T-helper 1 cell treated with Interleukin-12 subunit alpha and Interleukin-12 subunit beta and Interleukin-4 antibody, amounts not matched to agents 30 ng/mL and 1 ng/mL, for 36 hours (primary cell): ENCODE results near the gene RANGAP1. TPM values are rescaled to one million over a fixed set of nuclear protein-coding genes. Genes with fewer than 3 reads are reported as not detected.

Source experiments
- intact Hi-C: fragments of 100-400 bp; cut with micrococcal nuclease; formaldehyde crosslinking; loops from one replicate; pipeline ENCODE4 v1.15.1; 2024
- total RNA-seq: library from RNA; stranded (reverse); gene quantifications from 2 replicates; pipeline ENCODE4 v1.2.3, GENCODE V29; 2022

The RANGAP1 gene
- total RNA-seq, 1 donor from 2014 or later, result 100 TPM

DNA sequence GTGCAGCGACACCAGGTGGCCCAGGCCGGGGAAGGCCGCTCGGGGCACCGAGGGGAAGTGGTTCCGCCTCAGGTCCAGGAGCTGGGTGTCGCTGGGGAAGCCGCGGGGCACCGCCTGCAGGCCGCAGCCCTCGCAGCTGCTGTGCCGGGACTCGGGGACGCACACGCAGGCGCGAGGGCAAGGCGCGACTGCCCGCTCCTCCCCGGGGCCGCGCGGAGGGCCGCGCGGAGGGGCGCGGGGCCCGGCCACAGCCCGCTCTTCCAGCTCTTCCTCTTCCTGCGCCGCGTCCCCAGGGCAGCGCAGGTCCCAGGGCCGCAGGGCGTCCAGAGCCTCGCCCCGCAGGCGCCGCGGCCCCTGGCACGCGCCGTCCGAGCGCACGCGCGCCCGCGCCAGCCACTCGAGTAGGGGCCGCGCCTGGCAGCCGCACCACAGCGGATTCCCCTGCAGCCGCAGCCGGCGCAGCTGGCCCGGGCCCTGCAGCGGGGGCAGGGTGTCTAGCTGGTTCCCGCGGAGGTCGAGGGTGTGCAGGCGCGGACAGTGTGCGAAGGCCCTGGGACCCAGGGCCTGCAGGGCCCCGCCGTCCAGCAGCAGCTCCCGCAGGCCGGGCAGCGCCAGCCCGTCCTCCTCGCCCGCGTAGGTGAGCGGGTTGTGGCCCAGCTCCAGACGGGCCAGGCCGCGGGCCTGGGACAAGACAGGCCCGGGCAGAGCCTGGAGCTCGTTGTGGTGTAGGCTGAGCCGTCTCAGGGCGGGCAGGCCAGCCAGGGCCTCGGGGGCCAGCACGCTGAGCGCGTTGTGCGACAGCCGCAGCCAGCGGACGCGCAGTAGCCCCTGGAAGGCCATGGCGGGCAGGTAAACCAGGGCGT, 48.0 kb downstream of the RANGAP1 start:
- intact Hi-C loops, result loop anchor here (1.0 kb wide), 3 partner anchors 21 to 316 kb away; no protein-coding TSS in a partner anchor

DNA sequence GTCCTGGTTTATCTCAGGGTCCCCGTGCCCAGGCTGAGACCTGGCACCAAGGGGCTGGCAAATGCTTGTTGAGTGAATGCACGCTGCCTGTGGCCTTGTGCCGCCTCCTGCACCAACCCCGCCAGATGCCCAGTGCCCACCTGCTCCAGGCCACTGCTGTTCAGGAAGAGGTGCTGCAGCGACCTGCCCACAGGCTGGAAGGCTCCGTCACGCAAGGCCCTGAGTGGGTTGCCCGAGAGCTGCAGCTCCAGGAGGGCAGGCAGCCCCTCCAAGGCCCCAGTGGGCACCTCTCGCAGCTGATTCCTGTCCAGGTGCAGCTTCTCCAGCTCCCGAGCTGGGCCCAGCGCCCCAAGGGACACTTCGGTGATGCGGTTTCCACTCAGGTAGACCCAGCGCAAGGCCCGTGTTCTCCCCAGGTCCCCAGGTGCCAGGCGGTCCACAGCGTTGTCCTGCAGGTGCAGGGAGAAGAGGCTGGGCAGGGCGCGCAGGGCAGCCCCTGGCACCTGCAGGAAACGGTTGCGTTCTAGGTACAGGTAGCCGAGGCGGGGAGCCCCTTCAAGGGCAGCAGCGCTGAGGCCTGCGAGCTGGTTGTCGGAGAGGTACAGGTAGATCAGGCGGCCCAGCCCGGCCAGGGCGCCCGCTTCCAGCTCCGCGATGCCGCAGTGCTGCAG, 48.8 kb downstream of the RANGAP1 start:
- intact Hi-C loops, result loop anchor here (1.0 kb wide), 3 partner anchors 20 to 315 kb away; no protein-coding TSS in a partner anchor

DNA sequence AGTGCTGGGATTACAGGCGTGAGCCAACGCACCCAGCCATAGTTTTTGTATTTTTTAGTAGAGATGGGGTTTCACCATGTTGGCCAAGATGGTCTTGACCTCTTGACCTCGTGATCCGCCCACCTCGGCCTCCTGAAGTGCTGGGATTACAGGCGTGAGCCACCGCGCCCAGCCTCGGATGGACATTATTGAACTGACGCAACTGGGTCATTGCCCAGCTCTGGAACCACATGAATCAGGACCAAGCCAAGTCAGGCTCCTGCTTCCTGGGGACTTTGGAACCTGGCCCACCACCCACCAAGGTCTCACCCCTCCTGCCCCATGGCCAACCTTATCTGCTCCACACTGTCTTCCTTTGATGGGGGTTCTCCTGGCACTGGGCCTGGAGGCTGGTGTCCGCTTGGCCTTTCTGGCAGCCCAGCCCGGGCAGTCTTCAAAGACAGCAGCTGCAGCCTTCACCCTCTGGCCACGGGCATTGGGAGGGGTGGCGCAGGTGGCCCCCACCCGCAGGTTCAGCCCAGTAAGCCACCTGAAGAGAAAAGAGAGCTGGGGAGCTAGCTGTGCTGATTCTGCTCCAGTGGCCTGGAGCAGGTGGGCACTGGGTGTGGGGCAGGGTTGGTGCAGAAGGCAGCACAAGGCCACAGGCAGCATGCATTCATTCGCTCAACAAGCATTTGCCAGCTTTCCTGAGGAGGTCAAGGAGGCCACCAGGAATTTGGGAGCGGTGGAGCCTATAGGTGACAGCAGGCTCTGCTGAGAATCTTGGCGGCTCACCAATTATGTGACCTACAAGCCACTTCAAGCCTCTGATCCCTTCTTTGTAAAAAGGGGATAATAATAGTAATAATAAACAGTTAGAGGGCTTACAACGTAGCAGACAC, 50.9 kb downstream of the RANGAP1 start:
- intact Hi-C loops, result no loop called here

DNA sequence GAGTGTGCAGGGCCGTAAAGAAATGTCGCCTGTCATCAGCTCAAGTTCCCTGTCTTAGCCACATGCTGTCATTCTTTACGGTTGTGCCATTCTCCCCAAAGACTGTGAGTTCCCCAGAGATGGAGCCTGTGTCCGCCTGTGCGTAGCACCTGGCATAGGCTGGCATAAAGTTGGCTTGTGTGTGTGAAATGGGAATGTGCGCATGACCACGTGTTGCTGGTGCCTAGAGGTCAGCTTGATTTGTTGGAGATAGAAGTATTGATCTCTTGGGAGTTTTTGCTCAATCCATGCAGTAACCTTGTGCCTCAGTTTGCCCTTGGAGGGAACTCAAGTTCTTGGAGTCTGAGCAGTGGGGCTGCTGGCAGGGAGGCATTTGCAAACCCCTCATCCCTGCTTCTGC, 54.6 kb downstream of the RANGAP1 start:
- intact Hi-C loops, result no loop called here

DNA sequence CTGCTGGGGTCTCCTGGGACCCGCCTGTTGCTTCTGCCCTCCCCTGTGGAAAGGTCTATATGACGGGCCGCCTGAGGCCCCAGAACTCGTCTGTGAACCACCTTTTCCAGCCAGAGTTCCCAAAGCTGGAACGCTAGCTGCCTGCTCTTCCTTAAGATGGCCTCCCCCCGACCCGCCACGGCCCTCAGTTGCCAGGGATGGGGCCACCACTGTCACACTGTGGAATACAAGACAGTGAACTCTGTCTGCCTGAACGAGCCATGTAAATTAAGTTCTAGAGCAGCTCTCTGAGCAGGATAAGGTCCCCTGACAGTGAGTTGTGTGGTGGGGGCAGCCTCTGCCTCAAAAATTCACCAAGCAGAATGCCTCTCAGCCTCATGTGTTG, 55.6 kb downstream of the RANGAP1 start:
- intact Hi-C loops, result no loop called here

DNA sequence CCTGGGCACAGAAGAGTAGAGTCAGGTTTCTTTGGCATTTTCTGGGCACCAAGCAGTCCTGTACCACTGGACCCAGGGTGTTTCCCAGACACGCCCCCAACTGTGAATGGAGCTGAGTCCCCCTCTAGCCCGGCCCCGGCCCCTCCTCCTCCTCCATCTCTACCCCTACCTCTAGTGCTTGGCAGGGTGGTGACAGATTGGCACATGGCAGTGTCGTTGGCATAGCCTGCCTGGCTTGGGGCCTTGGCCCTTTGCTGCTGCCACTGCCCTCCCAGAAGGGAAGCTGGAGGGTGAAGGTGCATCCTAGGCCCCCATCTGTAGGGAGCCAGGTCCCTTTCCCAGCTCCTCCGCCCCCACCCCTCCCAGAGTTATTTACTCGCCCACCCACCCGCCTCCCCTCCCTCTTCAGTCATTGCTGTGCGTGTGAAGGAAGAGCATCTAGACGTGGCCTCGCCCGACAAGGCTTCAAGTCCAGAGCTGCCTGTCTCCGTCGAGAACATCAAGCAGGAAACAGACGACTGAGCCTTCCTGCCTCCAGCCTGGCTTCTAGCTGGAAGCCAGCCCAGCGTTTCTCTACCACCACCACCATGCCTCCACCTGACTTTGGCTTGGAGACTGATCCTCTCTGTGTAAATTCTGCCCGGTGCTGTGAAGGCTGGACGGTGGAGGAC, 56.1 kb downstream of the RANGAP1 start:
- intact Hi-C loops, result no loop called here

DNA sequence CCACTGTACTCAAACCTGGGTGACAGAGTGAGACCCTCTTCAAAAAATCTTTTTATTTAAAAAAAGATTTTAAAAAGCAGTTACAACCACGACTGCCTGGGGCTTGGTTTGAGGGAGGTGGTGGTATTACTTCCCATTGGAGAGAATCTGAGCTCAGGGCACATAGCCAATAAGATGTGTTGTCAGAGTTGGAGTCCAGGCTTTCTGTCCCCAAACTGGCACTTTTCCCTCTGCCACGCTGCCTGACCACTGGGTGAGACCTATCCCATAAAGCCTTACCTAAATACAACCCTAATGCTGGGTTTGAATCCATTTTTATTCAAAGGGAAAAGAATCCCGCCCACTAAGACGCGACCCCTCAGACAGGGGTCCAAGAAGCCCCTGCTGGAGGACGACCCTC, 56.8 kb downstream of the RANGAP1 start:
- intact Hi-C loops, result no loop called here

DNA sequence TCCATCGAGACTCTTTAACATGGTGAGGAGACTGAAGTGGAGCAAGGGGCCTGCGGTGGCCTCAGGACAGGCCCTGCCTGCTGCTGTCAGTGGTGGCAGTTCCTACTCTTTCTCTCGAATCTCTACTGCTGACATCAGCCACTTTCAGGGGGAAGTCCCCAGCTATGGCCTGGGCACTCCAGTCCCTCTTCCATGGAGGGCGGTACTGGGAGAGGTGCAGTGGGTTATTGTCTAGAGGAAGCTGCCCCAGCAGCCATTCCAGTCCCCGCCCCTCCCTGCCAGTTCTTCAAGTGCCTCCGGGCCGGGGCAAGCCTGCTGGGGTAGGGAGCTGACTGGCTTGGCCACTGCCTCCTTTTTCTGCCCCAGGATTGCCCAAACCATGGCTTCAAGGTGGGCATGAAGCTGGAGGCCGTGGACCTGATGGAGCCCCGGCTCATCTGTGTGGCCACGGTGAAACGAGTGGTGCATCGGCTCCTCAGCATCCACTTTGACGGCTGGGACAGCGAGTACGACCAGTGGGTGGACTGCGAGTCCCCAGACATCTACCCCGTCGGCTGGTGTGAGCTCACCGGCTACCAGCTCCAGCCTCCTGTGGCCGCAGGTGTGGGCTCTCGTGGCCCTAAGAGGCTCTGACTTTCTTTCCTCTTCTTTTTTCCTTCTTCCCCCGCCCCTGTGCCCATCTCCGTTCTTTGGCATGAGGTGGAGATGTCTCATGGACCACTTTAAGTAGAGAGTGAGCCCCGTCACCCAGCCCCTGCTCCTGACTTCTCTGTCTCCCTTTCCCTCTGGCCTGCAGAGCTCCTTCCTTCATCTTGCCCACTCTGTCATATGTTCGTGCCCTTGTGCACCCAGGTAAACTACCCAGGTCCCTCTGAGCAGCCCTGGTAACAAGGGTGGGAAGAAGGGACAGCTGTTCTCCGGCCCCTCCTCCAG, 59.0 kb downstream of the RANGAP1 start:
- intact Hi-C loops, result no loop called here

DNA sequence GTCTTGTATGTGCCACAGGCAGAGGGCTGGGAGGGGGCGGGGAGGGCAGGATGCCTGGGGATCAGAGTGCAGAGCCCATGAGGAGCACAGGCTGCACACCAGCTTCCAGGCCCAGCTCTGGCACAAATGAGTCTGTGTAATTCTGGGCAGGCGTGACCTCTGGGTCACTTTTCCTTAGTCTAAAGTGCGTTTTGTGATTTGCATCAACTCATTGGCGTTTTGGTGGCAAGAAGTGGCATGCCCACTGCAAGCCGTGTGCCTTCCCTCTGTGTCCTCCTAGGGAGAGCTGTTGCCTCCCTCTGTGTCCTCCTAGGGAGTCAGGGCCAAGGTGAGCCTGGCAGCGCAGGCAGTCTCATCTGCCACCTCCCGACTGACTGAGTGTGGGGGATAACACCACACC, 62.5 kb downstream of the RANGAP1 start:
- intact Hi-C loops, result no loop called here

DNA sequence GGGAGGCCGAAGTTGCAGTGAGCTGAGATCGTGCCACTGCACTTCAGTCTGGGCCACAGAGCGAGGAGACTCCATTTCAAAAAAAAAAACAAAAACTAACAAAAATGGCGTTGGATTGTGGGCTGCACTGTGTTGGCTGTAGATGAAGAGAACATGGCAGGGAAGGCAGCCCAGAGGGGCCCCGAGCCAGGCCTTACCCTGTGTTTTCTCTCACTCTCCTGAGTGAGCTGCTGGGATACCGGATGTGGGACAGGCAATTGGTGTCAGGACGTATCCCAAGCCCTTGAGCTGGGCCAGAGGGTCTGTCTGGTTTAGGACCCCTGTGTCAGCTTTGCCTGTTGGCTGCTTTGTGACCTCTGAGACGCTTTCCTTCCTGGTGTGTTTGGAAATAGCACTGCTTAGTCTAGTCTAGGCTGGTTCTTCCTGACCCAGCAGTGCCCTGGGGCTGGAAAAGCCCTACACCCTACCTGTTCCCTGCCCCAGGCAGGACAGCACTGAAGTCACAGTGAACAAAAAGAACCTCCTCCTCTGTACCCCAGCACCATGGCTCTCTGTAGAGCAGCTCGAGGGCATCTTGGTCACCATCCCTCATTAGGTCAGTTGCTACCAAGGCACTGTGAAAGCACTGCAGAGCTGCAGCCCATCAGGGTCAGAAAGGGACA, 63.0 kb downstream of the RANGAP1 start:
- intact Hi-C loops, result no loop called here

DNA sequence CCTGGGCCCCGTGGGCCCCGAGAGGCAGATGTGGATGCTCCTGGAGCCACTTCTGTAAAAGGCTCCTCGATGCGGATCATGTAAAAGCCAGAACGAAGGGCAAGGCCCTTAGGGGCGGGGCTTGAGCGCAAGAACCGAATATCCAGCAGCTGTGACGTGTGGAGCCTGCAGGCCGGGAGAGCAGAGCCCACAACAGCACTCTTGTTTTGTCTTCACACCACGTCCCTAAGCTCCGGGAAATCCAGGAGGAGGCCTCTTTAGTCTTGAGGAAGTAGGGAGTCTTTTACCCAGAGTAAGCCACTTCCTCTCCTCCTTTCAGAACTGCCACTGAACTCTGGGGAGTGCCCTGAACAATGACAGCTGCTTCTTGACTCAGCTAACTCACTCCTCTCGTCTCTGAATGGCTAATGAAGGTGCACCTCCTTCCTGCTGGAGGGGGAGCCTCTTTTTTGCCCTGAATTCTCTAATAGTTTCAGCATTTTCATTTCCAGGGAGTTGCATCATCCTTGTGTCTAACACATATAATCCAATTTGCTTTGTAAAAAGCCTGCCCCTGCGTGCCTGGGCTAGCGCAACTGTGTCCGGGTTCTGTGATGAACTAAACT, 68.3 kb downstream of the RANGAP1 start:
- intact Hi-C loops, result loop anchor here (1.0 kb wide), 4 partner anchors 12 to 164 kb away; partner anchors contain the start of genes L3MBTL2 and TEF

DNA sequence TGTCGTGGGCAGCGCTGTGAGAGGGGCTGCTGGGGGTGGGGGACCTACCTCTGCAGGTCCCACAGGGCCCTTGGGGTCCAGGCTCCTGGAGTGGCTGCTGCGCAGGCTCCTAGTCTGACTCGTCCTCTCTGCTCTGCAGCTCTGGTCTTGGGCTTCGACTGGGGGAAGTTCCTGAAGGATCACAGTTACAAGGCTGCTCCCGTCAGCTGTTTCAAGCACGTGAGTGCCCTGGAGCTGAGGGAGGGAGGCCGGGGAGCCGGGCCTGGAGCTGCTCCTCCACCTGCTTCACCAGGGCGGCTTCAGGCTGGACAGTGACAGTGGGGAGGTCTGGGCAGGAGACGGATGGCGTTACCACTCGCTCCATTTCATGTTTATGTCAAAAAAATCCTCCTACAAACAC, 69.0 kb downstream of the RANGAP1 start:
- intact Hi-C loops, result loop anchor here (1.0 kb wide), 4 partner anchors 12 to 164 kb away; partner anchors contain the start of genes L3MBTL2 and TEF

DNA sequence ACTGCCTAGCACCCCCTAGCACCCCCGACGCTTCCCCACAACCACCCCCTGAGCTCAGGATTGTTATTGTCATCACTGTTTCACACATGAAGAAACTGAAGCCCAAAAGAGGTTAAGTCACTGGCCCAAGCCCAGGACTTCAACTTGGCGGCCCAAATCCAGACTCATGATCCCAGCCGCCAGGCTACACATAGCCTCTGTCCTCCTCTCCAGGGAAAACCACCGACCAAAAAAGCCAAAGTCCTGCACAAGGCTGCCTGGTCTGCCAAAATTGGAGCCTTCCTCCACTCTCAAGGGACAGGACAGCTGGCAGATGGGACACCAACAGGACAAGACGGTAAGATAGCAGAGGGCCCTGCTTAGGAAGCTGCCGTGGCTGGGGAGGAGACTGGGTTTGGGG, 70.1 kb downstream of the RANGAP1 start:
- intact Hi-C loops, result no loop called here

DNA sequence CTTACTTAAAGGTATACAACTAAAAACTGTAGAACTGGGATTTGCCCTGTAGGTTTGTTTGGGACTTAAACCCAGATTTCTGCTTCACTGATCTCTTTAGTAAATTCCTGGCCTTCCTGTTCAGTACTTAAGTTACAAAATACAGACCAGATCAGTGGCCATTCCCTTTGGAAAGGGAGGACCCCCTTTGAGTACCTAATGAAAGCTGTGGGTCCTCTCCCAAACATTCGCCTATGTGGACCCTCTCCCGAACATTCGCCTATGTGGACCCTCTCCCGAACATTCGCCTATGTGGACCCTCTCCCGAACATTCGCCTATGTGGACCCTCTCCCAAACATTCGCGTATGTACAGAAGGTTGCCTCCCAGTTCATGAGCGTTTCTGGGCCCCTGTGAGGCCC, 70.6 kb downstream of the RANGAP1 start:
- intact Hi-C loops, result no loop called here

DNA sequence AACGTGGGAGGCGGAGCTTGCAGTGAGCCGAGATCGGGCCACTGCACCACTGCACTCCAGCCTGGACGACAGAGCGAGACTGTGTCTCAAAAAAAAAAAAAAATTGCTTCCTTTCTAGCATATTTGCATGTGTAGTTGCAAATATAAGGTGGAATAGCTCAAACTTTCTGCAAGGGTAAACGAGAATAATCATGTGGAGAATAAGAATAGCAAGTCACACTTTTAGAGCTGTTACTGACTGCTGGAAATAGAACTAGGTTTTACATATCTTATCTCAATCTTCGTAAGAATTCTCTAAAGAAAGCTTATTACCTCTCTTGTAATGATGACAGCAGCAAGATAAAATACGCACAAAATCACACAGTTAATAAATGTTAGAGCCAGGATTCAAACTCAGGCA, 79.3 kb downstream of the RANGAP1 start:
- intact Hi-C loops, result no loop called here

DNA sequence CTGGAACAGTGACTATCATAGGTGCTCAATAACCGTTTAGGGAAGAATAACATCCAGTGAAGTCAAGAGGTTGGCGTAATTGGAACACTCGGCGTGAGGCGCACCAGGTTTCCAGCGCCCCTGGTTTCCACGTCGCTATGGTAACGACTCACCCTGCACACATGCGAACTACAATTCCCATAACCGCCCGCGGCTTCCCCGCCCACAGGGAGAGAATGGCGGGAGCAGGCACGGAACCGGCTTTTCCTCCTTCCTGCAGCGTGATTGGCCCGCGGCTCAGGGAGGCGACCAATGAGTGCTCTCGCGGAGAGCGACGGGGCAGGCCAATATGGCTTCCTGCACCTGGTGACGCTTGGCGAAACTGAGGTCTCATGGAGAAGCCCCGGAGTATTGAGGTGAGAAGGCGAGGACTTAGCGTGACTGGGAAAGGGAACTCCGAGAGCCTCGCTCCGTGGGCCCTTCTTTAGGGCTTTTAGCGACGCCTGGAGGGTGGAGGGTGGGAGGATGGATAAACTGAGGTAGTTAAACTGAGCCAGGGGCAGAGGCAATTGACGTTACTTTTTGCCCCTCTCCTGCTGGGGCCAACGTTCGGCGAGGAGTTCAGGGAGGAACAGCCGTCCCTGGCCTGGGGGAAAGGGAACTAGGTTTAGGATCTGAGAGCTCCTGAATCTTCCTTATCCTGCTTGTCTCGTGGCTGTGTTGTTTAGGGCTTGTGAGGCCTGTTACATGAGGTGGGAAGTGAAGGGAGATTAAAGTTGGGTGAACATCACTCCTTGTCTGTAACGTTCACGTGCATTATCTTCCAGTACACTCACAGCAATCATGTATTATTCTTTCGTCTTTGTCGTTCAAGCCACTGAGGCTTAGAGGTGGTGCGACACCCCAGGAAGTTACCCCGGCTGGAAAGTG, 80.7 kb downstream of the RANGAP1 start, which contains the start of gene L3MBTL2:
Gene L3MBTL2, plus strand, starts transcription at position 321 of the 909 bp plus-strand sequence. Its CDS starts 51 bp downstream, at position 372.
- intact Hi-C loops, result loop anchor here (1.0 to 2.0 kb wide), 11 partner anchors 8 to 569 kb away; partner anchors contain the start of genes ACO2, MRTFA, RANGAP1 and RBX1

DNA sequence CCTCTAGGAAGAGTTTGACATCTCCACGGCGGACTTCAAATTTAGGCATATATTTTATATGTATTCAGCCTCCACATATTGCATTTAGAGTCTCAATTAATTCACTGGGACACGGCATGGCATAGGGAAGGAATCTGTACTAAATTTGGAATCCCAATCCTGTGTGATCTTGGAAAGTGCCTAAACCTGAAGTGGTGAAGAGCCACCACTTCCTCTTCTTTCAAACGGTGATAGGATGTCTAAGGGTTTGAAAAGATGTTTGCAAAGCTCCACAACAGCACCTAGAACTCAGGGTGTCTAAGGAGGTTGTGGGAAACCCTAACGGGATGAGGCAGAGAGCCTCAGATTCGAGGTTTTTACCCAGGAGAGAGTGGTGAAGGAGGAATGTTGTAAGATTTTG, 81.9 kb downstream of the RANGAP1 start:
- intact Hi-C loops, result loop anchor here (2.0 kb wide), 1 partner anchor 347 kb away; the partner anchor contains the start of genes ST13 and XPNPEP3
